Kasumi-1 (cell line): ENCODE data around the gene WDR49.
A peak's percentile ranks its signal among the peaks of the same experiment; 100 is the strongest.

Source experiments
- DNase-seq, 2 experiments: peaks; one replicate each; lab custom pipeline; 2025; lab: John Stamatoyannopoulos, UW

WDR49 gene

DNA sequence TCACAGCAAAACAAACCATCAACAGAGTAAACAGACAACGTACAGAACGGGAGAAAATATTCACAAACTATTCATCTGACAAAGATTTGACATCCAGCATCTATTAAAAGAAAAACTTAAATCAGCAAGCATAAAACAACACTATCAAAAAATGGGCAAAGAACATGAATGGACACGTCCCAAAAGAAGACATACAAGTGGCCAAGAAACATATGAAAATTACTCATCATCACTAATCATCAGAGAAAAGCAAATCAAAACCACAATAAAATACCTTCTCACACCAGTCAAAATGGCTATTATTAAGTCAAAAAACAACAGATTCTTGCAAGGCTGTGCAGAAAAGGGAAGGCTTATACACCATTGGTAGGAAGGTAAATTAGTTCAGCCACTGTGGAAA, 166.2 kb downstream of the WDR49 start:
- no peak for DNase-seq

DNA sequence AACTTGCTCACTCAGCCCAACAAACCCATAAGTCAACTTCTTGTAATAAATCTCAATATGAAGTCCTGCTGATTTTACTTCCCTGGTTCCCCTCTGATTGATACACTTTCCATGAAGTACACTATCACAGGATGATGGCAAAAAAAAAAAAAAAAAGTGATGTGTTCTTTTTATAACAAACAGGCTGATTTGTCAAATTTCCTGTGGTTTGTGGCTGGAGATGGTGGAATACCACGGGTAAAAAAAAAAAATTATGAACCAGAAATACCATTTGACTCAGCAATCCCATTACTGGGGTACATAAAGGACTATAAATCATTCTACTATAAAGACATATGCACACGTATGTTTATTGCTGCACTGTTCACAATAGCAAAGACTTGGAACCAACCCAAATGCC, 169.2 kb downstream of the WDR49 start:
- no peak for DNase-seq

DNA sequence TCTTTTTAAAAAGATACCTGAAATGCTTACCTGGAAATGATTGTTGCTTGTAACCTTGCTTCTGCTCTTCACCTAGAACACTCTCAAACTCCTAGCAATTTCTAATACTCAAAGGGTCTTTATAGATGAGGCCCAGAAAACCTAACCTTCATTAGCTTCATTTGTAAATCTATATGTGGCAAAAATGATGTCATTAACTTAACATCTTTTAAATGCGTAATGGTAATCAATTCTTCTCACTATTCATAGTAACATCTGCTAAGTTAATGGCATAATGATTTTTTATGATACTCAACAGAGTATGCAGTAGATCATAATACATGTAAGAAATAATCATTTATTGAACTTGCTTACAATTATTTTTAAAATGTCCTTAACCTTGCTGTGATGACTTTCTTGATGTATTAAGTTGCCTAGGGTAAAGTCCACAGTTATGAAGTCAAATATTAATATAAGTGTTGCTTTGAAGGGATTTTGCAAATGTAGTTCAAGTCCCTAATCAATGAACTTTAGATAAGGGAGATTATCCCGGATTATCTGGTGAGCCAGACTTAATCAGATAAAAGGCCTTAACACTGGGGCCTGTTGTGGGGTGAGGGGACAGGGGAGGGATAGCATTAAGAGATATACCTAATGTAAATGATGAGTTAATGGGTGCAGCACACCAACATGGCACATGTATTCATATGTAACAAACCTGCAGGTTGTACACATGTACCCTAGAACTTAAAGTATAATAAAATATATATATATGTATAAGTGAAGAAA, 169.8 kb downstream of the WDR49 start:
- no peak for DNase-seq

DNA sequence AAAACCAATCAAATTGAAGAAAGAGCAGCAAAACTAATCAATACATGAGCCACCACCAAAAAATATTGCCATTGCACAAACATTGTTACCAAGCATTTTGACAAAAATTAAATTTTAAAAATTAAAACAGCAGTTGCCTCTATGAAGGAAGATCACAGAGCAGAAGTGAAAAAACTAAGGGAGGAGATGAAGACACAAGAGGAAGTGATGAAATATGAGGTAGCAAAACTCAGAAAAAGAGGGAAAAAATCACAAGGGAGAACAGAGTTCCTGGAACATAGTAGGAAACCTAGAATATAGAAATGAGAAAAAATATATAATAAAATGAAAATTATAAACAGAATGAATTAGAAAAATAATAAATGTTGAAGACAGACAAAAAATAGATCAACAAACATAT, 172.6 kb downstream of the WDR49 start:
- DNase-seq = peak in 1 of 2 experiments; percentile 5

DNA sequence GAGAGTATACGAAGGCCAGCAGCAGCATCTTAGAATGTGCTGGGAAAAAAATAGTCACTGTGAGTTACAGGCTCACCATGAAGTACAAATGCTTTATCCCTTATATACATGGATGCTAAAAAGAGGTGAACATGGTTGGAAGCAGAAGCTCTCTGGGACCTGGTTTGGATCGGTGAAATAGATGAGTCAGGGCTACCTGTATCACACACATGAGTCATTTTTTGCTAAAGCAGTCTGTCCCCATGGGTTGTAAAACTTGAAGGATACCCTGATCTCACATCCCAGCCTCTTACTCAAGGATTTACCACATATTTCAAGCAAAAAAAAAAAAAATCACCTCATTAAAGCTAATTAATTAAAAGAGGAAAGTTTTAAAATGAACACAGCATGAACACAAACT, 173.0 kb downstream of the WDR49 start:
- no peak for DNase-seq

DNA sequence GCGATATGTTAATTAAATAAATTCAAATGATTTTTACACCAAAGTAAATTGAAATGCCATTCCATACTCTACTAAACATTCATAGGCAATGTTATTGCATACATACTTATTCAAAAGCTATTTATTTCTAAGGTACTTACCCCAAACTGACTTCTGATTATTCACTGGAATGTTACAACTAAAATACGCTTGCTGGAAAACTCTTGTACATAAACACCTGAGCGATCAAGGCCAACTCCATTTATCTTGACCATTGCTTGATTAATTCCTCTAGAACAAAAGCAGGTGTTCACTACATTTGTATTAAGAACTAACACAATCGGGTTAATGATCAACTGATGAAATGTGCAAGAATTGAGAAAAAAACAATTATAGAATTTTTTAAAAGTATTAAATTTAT, 179.9 kb downstream of the WDR49 start, which contains the start of gene SERPINI2:
Gene SERPINI2 (minus strand): TSS at position 180 of the 400 bp plus-strand sequence. CDS start 2,208 bp downstream, outside the sequence.
- no peak for DNase-seq

DNA sequence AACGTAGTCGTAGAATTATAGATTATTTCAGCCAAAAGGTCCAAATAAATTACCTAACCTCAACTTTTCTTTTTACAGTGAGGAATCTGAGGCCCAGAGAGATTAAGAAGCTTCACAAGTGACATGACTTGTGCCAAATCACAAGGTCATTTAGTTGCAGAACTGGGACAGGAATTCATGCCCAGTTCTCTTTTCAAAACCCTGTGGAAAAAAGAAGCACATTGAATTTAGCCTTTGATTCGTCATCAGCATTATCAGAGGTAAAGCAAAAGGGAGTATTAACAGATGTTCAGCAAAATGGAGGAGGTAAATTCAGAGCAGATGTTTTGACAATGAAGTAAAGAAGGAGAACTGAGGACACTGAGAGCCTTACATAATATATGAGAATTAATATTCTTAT, 184.4 kb downstream of the WDR49 start:
- DNase-seq = no peak

DNA sequence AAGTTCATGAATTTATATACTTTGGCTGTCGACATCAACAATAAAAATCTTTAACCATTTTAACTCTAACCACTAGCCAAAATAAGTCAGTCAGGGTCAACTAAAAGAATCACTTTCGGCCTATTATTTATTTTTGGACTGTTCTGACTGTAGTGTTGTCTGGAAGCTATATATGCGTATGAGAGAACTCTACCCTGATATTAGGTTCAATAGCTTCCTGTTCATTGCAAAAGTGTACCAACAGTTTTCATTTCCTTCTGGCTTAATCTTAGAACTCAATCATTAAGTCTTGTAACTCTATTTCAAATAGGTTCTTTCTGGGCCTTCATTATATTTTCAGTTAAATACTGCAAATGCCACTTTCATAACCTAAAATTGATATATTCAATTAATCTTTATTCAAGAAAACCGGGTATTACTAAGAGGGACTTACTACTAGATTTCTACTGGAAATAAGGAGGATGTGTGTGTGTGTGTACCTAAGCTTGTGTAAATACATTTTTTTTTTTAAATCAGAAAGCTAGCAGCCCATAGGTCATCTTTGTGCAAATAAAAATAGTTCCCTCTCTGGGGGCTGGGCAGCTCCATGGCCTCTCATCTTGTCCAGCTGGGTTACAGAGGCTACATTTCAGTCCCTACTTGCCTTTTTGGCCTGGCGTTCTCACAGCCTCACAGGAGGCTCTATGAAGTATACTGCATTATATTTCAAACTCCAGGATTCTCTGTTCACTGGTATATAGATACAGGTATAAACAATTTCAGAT, 185.7 kb downstream of the WDR49 start:
- no peak for DNase-seq

DNA sequence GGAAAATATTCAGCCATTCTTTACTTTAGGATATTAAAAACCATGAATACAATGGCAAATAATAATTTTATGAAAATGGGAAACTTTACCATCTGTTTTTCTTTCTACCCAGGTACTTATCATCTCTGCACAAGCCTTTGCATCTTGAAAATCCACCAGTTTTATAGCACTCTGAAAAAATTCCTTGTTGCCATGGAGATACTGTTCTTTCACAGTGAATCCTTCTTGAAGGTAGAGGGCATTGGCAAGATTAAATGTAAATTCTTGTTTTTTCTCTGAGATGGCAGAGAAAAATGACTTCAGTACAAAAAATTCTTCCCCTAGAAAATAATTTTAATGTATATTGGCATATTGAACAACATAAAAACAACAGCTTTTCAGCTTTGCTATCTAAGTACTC, 186.8 kb downstream of the WDR49 start:
- DNase-seq = no peak

DNA sequence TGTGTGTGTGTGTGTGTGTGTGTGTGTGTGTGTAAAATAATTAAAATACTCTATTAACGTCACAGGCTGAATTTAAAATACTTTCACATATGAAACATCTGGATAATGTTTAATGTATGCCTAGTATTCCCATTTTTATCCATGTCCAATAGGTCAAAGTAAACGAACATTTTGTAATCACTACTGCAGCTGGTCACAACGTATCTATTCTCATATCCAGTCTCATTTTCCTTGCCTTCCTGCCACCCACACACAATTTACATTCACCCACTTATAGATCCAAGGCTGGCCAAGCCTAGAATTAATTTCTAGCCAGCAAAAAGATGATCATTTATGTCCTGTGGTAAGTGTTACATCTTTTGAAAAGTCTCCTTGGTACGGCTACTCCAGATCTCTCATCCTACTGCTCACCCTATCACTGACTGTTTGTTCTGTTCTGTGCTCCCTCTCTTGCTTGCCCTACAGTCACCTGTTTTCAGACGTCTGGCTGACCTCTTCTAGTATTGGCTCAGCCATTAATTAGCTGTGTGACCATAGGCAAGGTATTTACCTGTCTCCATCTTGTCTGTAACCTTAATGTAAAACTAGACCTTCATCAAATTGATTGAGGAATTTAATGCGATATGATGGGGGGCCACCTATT, 197.5 kb downstream of the WDR49 start:
- no peak for DNase-seq

DNA sequence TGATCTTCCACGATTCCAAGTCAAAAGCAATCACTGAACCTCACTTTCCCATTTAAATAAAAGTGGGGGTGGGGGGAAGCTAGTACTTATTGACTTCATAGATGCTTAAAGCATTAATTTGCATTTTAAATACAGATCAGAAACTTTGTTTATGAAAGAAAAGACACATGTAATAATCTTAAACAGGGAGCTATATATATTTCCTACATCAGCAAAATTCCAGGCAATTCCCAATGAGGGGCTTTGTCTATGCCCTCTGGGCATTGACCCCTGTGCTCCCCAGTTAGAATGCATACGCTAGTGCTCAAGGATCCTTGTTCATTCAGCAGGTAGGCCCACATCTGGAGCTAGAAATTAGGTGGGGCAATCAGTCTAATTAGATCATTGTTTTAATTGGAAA, 199.9 kb downstream of the WDR49 start:
- no peak for DNase-seq

DNA sequence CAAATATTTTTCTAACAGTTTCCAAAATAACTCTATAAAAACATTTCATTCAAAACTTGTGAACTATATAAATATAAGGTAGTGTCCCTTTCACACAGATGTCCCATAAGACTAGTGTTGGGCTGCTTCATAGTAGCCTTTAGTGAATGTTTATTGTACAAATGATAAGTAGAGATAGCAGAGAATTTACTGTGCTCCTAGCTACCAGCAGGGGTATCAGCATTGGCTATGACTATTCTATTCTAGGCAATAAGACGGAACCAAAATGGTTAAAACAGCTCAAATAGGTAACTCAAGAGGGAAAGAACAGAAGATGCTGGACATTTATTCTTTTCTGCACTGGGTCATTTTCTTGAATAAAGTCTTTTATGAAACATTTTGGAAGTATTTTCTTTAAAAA, 202.5 kb downstream of the WDR49 start:
- no peak for DNase-seq

DNA sequence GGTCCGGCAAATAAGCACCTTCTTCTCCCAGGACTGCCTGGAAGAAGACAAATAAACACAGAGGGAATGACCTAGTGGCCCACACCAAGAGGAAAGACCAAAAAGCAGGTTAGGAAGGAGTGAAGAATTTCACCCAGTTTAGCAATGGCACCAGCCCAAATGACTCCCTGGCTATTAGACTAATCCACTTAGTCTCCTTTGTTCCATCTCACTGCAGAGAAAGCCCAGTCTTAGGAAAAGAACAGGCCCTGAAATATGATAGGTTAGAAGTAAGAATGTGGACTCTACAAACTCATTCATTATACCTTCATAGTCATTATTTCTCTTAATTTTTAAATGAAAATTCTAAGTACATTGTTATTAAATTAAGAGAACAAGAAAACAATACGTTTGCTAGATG, 203.1 kb downstream of the WDR49 start:
- DNase-seq = no peak

DNA sequence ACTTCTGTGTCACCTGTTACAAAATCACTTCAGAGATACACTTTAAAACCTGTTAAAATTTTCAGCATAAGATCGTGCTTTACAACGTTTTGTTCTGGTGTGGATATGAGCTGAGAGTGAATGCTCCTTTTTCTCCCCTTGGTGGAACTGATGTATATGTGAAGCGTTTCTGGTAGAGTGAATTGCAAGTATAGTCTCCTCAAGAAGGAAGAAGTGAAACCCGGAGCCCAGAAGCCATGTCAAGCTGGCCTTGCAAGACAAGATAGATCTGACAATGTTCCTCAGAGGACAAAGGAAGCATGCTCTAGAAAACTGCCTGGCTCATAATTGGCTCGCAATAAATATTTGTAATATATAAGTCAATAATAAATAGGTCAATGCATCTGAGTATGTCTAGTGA, 203.5 kb downstream of the WDR49 start:
- no peak for DNase-seq

DNA sequence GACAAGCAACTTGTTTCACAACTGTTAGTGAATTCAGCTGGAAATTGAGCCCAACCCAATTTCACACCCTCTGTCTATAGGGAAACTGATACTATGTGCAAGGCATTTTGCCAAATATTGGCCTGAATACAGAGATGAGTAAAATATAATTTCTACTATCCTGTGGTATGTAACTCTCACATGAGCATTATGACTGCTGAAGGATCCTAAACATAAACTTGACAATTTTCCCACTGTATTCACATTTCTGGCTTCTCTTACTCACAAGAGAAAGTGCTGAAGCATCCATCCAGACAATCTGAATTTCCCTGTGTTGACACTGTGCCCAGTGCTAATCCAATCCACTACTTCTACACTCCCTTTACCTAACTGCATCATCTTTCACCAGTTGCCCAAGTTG, 208.3 kb downstream of the WDR49 start:
- DNase-seq = no peak

DNA sequence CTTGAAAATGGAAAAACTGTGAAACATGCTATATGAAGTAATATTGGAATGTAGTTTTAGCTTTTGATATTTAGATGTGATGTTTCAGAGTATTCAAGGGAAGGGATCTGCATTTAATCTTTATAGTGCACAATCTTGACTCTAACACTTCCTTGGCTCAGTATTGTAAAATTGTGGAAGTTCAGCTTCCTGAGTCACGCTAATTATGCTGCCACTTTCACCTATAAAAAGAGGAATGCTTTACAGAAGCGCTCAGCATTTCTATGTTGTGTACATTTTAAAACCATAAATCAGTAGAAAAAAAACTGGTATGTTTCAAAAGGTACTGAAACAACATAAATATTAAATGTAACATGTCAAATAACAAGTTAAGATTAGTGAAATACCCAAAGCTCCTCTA, 212.5 kb downstream of the WDR49 start:
- no peak for DNase-seq

DNA sequence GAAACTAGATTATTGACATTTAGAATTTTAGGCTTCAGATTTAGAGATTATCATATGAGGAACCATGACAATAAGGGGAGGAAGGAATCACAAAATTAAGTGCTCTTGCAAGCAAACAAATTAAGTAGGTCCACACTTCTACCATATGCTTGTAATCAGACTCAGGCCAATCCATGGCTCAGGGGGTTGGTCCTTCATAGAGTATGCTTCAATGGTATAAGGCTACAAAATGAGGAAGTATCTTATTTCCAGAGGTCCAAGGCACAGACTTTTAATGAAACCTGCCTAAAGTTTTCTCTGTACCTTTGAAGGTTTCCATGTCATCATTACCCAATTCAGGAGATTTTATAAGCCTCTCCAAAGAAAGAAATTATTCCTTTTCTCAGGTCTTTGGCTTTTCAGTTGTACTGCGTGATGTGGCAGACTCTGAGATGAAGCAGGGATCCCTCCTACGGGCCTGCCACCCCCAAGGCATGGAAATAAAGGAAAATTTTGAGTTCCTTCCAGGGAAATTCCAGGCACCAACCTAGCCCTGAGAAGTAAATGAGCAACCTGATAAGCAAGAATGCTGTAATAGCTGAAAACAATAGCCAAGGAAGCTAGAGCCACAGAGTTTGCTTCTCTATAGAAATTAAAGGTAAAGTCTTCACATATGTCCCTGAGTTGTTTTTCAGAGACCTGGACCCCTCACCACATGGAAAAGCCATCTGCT, 216.2 kb downstream of the WDR49 start:
- peak; percentile 21 for DNase-seq
